GM18505 (cell line): Measurements from ENCODE around the gene TCF15.

Source experiments
- ATAC-seq: cut with Tn5 transposase; IDR thresholded peaks from one replicate; pipeline ENCODE4 v1.9.1; 2021; ENCODE audit not compliant: unreplicated experiment
- POLR2A ChIP-seq: IDR thresholded peaks from 4 replicates; pipeline ENCODE4 v1.6.1; 2011; ENCODE audit warnings: borderline replicate concordance; ENCODE audit not compliant: insufficient read depth, insufficient read length; ENCODE audit errors: extremely low read depth

Gene TCF15

DNA sequence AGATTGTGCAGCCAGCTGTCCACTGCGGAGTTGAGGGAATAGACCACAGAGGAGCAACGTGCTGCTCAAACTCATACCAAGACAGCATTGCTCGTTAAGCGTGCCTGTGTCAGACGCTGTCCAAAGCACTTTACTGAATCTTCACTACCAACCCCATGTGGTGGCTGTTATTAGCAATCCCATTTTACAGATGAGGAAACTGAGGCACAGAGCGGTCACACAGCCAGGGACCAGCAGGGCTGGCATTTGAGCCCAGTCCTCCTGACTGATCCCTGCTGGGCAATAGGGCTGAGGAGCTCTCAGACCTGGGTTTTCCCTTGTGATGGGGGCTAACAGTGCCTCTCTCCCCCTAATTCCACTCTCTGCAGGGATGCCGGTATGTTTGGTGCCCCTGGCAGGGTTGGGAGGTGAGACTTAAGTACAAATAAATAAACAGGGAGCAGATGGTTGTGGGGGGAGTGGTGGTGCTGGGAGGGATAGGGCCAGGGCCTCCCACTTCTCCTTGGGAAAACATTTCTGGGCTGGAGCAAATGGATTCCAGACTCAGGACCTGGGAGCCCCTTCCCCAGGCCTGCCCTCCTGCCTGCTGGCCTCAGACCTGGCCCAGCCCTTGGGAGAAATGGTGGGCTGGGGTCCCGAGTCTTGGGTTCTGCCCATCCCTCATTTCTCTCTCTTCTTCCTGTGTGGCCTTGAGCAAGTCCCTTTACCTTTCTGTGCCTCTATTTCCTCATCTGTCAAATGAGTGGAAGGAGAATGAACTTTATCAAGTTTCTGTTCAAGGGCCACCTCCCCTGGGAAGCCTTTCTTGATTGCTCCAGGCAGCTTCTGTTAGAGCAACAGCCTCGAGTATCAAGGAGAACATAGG, 25.2 kb upstream of the TCF15 start:
- no peak for ATAC-seq
- TF ChIP-seq POLR2A, result no peak

DNA sequence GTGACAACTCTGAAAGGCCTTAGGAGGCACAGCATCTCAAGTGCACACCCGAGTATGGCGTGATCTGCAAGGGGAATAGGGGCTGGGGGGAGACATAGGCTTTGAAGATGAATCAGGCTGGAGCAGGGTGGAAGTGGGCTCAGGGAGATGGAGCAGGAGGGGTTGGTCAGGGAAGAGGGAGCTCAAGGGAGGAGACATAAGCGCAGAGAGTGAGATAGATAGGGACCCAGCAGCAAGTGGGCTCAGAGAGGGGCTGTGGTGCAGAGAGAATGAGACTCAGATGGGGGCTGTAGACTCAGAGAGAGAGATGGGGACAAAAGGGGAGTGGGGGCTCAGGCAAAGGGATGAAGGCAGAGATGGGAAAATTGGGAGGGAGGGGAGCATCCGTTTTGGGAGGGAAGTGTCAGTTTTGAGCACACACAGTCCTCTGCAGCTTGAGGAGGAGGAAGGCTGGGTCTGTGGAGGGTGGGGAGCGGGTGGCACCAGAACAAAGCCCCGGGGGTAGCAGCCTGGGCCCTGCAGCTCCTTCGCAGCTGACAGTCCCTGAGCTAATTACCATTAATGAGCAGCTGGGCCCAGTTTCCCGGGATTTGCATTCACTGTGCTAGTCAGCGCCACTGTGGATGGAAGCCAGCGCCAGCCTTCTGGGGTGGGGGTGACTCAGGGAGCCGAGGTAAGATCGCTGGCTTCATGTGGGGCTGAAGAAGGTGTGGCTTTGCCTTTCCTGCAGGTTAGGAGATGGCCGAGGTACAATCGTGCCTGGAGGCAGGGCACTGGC, 24.2 kb upstream of the TCF15 start:
- ATAC-seq, result no peak
- no peak for TF ChIP-seq POLR2A

DNA sequence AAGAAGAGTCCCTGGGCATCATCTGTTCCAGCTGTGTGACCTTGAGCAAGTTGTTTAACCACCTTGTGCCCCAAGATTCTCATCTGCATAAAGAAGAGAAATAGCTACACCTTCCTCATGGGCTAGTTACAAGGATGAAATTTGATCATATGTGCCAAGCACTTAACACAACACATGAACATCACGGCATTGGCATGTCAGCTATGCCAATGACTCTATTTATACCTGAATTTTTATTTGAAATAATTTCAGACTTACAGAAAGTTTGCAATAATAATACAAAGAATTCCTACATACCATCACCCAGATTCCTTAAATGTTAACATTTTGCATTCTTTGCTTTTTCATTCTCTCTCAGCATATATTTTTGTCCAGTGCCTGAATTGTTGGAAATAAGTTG, 21.0 kb upstream of the TCF15 start:
- ATAC-seq, result no peak
- TF ChIP-seq POLR2A, result no peak

DNA sequence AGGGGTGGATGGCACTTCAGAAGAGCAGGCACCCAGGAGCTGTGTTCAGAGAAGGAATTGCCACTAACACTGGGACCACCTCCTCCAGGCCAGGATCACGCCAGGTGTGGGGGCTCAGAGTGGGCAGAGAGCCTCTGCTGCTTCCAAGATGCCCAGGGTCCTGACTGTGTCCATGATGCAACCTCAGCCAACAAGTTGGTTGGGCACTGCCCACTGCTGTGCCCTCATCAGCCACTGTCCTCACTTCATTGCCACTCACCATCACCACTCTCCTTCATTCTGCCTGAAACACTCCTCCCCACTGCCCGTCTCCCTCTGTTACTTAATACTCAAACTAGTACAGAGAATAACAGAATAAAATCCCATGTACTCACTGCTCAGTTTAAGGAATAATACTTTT, 16.5 kb upstream of the TCF15 start:
- TF ChIP-seq POLR2A, result no peak
- ATAC-seq, result no peak

DNA sequence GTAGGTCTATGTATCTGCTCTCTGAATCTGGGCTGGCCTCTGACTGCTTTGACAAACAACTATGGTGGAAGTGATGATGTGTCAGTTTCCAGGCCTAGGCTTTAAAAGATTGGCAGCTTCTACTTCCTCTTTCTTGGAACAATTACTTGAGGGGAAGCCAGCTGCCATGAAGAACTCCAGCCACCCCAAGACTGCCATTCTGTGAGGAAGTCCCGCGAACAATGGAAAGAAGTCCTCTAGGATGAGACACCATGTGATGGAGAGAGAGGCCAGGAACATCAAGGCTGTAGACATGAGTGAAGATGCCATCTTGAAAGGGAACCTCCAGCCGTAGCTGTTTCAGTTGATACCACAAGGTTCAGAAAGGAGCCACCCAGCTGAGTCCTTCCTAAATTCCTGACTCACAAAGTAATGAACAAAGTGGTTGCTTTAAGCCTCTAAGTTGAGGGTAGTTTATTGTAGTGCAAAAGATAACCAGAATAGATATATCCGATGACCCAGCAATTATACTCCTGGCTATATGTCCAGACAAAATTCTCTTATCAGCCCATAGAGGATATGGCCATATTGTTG, 15.3 kb upstream of the TCF15 start:
- ATAC-seq, result no peak
- no peak for TF ChIP-seq POLR2A

DNA sequence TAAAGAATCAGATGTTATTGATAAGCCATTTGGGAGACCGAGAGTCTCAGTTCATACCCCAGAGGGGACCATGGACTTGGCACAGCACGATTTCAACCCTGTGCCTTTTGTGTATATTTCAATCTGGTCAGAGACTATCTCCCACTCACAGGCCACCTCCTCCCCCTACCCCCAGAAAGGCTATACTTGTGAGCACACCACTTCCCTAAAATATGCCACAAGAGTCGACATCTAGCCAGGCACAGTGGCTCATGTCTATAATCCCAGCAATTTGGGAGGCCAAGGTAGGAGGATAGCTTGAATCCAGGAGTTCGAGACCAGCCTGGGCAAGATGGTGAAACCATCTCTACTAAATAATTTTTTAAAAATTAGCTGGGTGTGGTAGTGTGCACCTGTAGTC, 13.6 kb upstream of the TCF15 start:
- ATAC-seq, result no peak
- TF ChIP-seq POLR2A, result no peak

DNA sequence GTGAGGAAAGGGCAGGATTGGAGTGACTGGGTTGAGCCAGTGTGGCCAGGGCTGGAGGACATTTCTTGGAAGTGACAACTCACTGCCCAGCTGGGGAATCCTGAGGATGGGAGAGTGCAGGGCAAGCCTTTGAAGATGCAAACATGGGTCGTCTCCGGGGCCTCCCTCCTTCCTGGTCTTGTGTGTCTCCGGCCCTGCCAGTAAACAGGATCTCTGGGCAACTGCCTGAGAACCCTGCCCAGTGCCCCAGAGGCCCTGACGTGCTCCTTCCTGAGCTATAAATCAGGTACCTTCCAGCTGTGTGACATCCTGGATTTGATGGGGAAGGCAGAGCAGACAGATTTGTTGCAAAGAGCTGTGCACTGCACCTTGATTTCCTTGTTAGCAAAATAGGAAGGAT, 12.9 kb upstream of the TCF15 start:
- ATAC-seq, result no peak
- no peak for TF ChIP-seq POLR2A

DNA sequence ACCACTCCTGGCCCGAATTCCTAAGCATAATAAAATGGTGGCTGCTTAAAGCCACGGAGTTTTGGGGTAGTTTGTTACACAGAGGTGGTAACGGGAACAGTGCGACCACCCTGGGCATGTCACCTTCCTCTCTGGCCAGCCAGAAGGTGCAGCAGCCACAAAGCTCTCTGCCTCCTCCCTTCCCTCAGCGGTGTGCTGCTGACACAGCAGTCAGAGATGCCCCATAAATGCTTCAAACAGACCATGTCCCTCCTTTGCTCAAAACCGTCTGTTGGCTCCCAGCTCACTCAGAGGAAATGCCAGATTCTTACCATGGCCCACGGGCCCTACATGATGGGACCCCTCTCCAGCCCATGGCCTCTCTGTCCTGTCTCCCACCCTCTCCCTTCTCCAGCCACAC, 12.1 kb upstream of the TCF15 start:
- ATAC-seq, result no peak
- TF ChIP-seq POLR2A, result no peak

DNA sequence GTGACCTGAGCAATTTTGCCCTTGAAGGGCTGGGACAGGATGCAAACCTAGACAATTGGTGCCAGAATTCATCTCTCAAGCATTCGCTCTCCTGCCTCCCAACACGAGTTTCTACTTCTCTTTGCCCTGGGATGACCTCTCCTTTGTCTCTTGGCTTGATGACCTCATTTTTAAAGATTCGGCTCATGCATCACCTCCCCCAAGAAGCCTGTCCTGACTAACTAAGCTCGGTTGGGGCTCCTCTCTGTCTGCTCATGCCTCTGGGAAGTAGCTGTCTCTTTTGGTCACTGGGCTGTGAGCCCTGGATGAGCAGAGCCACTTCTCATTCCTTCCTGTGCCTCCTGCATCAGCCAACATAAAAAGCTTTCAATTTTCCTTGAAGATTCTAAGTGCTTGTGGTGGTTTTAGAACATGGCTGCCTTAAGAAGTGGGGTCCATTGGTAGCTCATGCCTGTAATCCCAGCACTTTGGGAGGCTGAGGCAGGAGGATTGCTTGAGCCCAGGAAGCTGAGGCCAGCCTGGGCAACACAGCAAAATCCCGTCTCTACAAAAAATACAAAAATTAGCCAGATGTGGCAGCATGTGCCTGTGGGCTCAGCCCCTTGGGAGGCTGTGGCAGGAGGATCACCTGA, 11.1 kb upstream of the TCF15 start:
- no peak for TF ChIP-seq POLR2A
- ATAC-seq, result no peak

DNA sequence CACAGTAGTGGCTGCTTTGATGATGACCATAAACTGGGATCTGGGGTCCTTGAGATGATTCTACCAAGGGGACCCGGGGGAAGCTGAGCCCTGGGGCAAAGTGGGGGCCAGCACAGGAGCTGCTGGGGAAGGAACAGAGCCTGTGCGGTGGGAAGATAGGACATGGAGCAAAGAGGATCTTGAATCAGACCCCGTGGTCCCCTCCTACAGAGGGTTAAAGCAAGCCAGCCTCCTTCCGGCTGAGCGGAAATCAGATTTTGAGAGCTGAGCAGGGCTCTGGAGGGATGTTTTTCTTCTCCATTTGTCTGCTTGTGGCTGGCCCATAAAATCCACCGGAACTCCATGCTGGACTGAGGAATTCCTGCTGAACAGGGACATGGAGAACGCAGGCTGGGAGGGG, 10.1 kb upstream of the TCF15 start:
- no peak for ATAC-seq
- TF ChIP-seq POLR2A, result no peak

DNA sequence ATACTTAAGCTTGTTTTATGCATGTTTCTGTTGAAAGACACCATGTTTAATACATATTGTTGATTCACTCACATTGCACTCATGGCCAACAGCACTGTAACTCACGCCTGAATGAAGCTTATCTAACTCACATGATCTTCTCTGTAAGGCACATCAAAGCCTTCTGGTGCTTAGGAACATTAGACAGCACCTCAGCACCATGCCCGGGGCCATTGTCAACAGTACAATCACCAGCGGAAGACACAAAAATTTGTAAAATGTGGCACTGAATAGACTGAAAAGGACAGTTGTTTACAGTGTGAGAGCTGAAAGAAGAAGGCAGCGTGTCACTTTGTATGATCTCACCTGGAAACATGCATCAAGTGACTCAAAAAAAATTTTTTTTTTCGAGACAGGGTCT, 8.9 kb upstream of the TCF15 start:
- no peak for TF ChIP-seq POLR2A
- ATAC-seq, result no peak

DNA sequence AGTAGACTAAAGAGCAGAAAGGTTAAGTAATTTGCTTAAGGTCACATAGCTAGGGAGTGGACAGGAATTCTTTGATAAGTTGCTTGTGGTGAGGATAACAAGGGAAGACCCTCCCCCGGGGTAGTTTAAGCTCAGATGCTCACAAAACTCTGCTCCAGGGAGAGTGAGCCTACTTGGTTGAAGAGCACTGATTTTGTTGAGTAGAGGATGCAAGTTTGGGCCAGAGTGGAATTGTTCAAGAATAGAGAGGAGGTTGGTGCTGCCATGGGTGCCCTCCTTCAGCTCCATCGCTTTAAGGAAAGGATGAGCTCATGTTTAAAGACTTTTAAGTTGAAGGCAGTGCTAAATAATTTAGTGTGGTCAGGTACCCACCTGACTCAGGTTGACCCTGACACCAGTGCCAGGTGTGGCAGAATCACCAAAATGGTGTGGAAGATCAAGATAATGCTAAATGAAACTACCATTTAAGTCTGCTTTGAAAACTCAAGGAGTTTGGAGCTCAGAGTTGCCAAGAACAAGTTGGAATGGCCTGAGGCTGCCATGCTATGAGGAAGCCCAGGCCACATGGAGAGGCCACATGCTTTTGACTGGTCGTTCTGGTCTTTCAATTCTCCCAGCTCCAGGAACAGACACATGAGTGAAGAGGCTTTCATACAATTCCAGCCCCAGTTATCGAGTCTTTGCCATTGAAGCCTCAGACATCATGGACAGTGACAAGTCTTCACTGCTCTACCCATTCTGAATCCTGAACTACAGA, 8.0 kb upstream of the TCF15 start:
- no peak for TF ChIP-seq POLR2A
- ATAC-seq, result no peak

DNA sequence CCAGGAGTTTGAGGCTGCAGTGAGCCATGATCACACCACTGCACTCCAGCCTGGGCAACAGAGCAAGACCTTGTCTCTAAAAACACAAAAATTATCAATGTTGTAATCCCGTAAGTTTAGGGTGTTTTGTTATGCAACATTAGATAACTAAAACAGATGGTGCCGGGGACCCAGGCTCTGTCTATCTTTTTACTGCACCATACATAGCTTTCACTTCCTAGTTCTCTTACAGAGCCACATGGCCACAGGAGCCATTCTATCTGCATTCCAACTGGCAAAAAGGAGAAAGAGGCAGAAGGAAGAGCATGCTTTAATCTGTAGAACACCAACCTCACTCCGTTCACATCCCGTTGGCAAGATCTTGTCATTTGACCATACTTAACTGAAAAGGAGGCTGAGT, 5.4 kb upstream of the TCF15 start:
- TF ChIP-seq POLR2A, result no peak
- no peak for ATAC-seq
